GM12878 (cell line): ENCODE measurements around the gene MYOM1. TPM values are rescaled to one million over a fixed set of nuclear protein-coding genes. Genes with fewer than 3 reads are reported as not detected.

ENCODE experiments used
- ATF3 ChIP-seq: IDR thresholded peaks from 2 replicates; pipeline ENCODE4 v1.6.1; 2011; ENCODE audit warnings: low read depth, mild to moderate bottlenecking, low read length, moderate library complexity, borderline replicate concordance; ENCODE audit errors: extremely low read depth
- CBFB ChIP-seq: IDR thresholded peaks from 2 replicates; pipeline ENCODE4 v1.6.1; 2016; ENCODE audit warnings: antibody characterized with exemption, low read depth
- CEBPB ChIP-seq, 2 experiments: fragments of 150-350 bp in 1 of 2; IDR thresholded peaks; 2 replicates each; pipeline ENCODE4 v1.6.1; 2012 to 2014; ENCODE audit warnings: low read depth in 2 of 2, low read length in 2 of 2, borderline replicate concordance in 1 of 2, inconsistent platforms in 1 of 2
- DPF2 ChIP-seq: fragments of 450-650 bp; IDR thresholded peaks from 2 replicates; pipeline ENCODE4 v1.6.1; 2017; ENCODE audit warnings: mild to moderate bottlenecking
- HCFC1 ChIP-seq: fragments of 150-350 bp; IDR thresholded peaks from 2 replicates; pipeline ENCODE4 v1.6.1; 2014; ENCODE audit warnings: low read length
- HDAC6 ChIP-seq: fragments of 200-600 bp; sonication (generic); IDR thresholded peaks from one replicate; pipeline ENCODE4 v1.8.0; 2017; ENCODE audit warnings: antibody characterized with exemption; ENCODE audit not compliant: unreplicated experiment
- IKZF2 ChIP-seq, 2 experiments: fragments of 450-650 bp; IDR thresholded peaks; 2 replicates each; pipeline ENCODE4 v1.6.1; 2017; ENCODE audit warnings: mild to moderate bottlenecking in 2 of 2, moderate library complexity in 2 of 2
- IRF3 ChIP-seq: fragments of 450-650 bp; IDR thresholded peaks from 2 replicates; pipeline ENCODE4 v1.6.1; 2014; ENCODE audit warnings: mild to moderate bottlenecking
- MTA2 ChIP-seq: fragments of 450-650 bp; IDR thresholded peaks from 2 replicates; pipeline ENCODE4 v1.6.1; 2016; ENCODE audit warnings: low read depth, mild to moderate bottlenecking, moderate library complexity
- NFYA ChIP-seq: IDR thresholded peaks from 2 replicates; pipeline ENCODE4 v1.6.1; 2011; ENCODE audit warnings: low read depth, mild to moderate bottlenecking, low read length, improper control_type of control experiment, borderline replicate concordance
- PAX8 ChIP-seq: fragments of 450-650 bp; IDR thresholded peaks from 2 replicates; pipeline ENCODE4 v1.6.1; 2017; ENCODE audit warnings: mild to moderate bottlenecking, moderate library complexity
- RELB ChIP-seq: fragments of 450-650 bp; IDR thresholded peaks from 2 replicates; pipeline ENCODE4 v1.6.1; 2017; ENCODE audit warnings: low read depth, mild to moderate bottlenecking, moderate library complexity
- SKIL ChIP-seq: fragments of 450-650 bp; IDR thresholded peaks from 2 replicates; pipeline ENCODE4 v1.6.1; 2017; ENCODE audit warnings: mild to moderate bottlenecking, low read depth, inconsistent platforms; ENCODE audit not compliant: poor library complexity, severe bottlenecking
- SREBF1 ChIP-seq: IDR thresholded peaks from 2 replicates; pipeline ENCODE4 v1.6.1; 2012; ENCODE audit warnings: mild to moderate bottlenecking, low read length
- STAT3 ChIP-seq: IDR thresholded peaks from 2 replicates; pipeline ENCODE4 v1.6.1; 2011; ENCODE audit warnings: low read depth, low read length, improper control_type of control experiment
- SUZ12 ChIP-seq: fragments of 200-600 bp; sonication (generic); IDR thresholded peaks from one replicate; pipeline ENCODE4 v1.6.1; 2018; ENCODE audit warnings: antibody characterized with exemption, mild to moderate bottlenecking; ENCODE audit not compliant: unreplicated experiment
- TARDBP ChIP-seq: IDR thresholded peaks from 2 replicates; pipeline ENCODE4 v1.6.1; 2016; ENCODE audit warnings: borderline replicate concordance
- TCF3 ChIP-seq: IDR thresholded peaks from 2 replicates; pipeline ENCODE4 v1.6.1; 2012; ENCODE audit warnings: low read depth, mild to moderate bottlenecking, low read length, borderline replicate concordance; ENCODE audit not compliant: insufficient read depth
- TCF7 ChIP-seq: IDR thresholded peaks from 2 replicates; pipeline ENCODE4 v1.6.1; 2014; ENCODE audit warnings: antibody characterized with exemption, borderline replicate concordance
- YBX1 ChIP-seq: fragments of 450-650 bp; IDR thresholded peaks from 2 replicates; pipeline ENCODE4 v1.6.1; 2016; ENCODE audit warnings: antibody characterized with exemption
- ZBTB33 ChIP-seq: fragments of 450-650 bp; IDR thresholded peaks from 2 replicates; pipeline ENCODE4 v1.6.1; 2017; ENCODE audit warnings: mild to moderate bottlenecking
- ZNF217 ChIP-seq: fragments of 450-650 bp; IDR thresholded peaks from 2 replicates; pipeline ENCODE4 v1.6.1; 2017; ENCODE audit warnings: antibody characterized with exemption, mild to moderate bottlenecking
- ZNF274 ChIP-seq: IDR thresholded peaks from one replicate; pipeline ENCODE4 v1.8.0; 2011; ENCODE audit not compliant: insufficient read length, insufficient read depth
- ZZZ3 ChIP-seq: IDR thresholded peaks from 2 replicates; pipeline ENCODE4 v1.6.1; 2011; ENCODE audit warnings: low read depth; ENCODE audit not compliant: control insufficient read depth, insufficient read length
- polyA plus RNA-seq, 11 experiments: library from polyadenylated mRNA; depleted of rRNA in 4 of 11; unstranded in 6 of 11; stranded (reverse) in 5 of 11; fragments of >200 nt; fragmentation: Nextera tagmentation in 4 of 11; fragmentation: Illumina TruSeq in 1 of 11; extraction: Ambion mirVana in 4 of 11; extraction: Trizol in 1 of 11; gene quantifications; 1 replicate in 1 of 11; 2 replicates in 10 of 11; pipeline versions ENCODE4 v1.2.1 to v1.2.3, GENCODE V29; 2011 to 2016; ENCODE audit warnings: inconsistent platforms in 2 of 11, missing spikeins in 2 of 11, low read depth in 1 of 11
- total RNA-seq, 4 experiments: library from RNA; depleted of rRNA in 3 of 4; stranded (reverse); fragments of >200 nt in 3 of 4; fragmentation: Illumina TruSeq in 1 of 4; extraction: Trizol in 1 of 4; gene quantifications; 2 replicates each; pipeline versions ENCODE4 v1.2.1 to v1.2.3, GENCODE V29; 2013 to 2021

MYOM1 gene
- total and polyA plus RNA-seq, 10 of the 15 experiments (the other 5 are each of a cell fraction or from before 2014, with no cell fraction given): 0.06 to 1.0 (median 0.57) TPM

GRCh38 chr18:3153107-3153704 is 66.6 kb downstream of the MYOM1 start (continued):
- TF ChIP-seq ATF3 (no peak), HDAC6 (no peak), PAX8 (no peak), STAT3 (peak; percentile 77; the same call in 1 of the 2 replicates), IRF3 (no peak), TARDBP (no peak), NFYA (no peak), YBX1 (no peak), ZBTB33 (no peak), ZZZ3 (no peak), DPF2 (peak; percentile 88), HCFC1 (no peak), SUZ12 (no peak), ZNF274 (no peak), CBFB (peak; percentile 59; the same call in 1 of the 2 replicates), TCF7 (no peak), RELB (peak; percentile 97), MTA2 (peak; percentile 97), ZNF217 (peak; percentile 88; the same call in 1 of the 2 replicates), CEBPB (IDR thresholded peaks at IDR 0.05; ENCODE audit: borderline replicate concordance in 1 of 2, low read depth in 2 of 2, low read length in 2 of 2) (no peak), SREBF1 (no peak), TCF3 (no peak), IKZF2 (IDR thresholded peaks at IDR 0.05) (peak; percentile 80 to 86; a peak in 2 of 4 replicates), SKIL (peak; percentile 69)
